ENCODE data around the gene INSYN2B.

- TF ChIP-seq CTCF (optimal IDR thresholded peaks at IDR 0.05 in 1 of 3, IDR thresholded peaks at IDR 0.05 in 1 of 3, conservative IDR thresholded peaks at IDR 0.05 in 1 of 3; ENCODE audit: extremely low read depth in 1 of 3, insufficient read depth in 2 of 3, low read length in 3 of 3) (no peak), EZH2 (IDR thresholded peaks at IDR 0.05; ENCODE audit: low read length) (no peak)
Observed at GRCh38 chr5:169946743-169947295, 33.5 kb downstream of the INSYN2B start.
